KMS-11 (cell line): ENCODE results near the gene SGCG.

Source experiments
- H2AFZ ChIP-seq: fragments of 200-600 bp; sonication (generic); 2 replicates; pipeline ENCODE4 v1.6.1; 2016; ENCODE audit warnings: antibody characterized with exemption, mixed run types, low read depth
- H3K27ac ChIP-seq: fragments of 200-600 bp; sonication (generic); 2 replicates; pipeline ENCODE4 v1.6.1; 2016; ENCODE audit warnings: mild to moderate bottlenecking, mixed run types
- H3K27me3 ChIP-seq: fragments of 200-600 bp; sonication (generic); 2 replicates; pipeline ENCODE4 v1.6.1; 2017; ENCODE audit warnings: mild to moderate bottlenecking, low read depth, mixed run types, moderate library complexity; ENCODE audit not compliant: insufficient read depth
- H3K36me3 ChIP-seq: fragments of 200-600 bp; sonication (generic); 2 replicates; pipeline ENCODE4 v1.6.1; 2017; ENCODE audit warnings: mild to moderate bottlenecking, mixed run types; ENCODE audit not compliant: insufficient read depth
- H3K4me1 ChIP-seq: fragments of 200-600 bp; sonication (generic); 2 replicates; pipeline ENCODE4 v1.6.1; 2016; ENCODE audit warnings: mild to moderate bottlenecking, low read depth, mixed run types; ENCODE audit not compliant: poor library complexity, severe bottlenecking
- H3K4me2 ChIP-seq: fragments of 200-600 bp; sonication (generic); 2 replicates; pipeline ENCODE4 v1.7.0; 2016; ENCODE audit warnings: mild to moderate bottlenecking, mixed run types
- H3K4me3 ChIP-seq: fragments of 200-600 bp; sonication (generic); IDR thresholded peaks from 2 replicates; pipeline ENCODE4 v1.6.1; 2017; ENCODE audit warnings: low read depth, low read length, mixed read lengths; ENCODE audit not compliant: insufficient read depth
- H3K79me2 ChIP-seq: fragments of 200-600 bp; sonication (generic); 2 replicates; pipeline ENCODE4 v1.6.1; 2016; ENCODE audit warnings: low read depth, mixed run types; ENCODE audit not compliant: insufficient read depth
- H3K9ac ChIP-seq: fragments of 200-600 bp; sonication (generic); 2 replicates; pipeline ENCODE4 v1.6.1; 2016; ENCODE audit warnings: mild to moderate bottlenecking, mixed run types
- H4K20me1 ChIP-seq: fragments of 200-600 bp; sonication (generic); 2 replicates; pipeline ENCODE4 v1.6.1; 2016; ENCODE audit warnings: mild to moderate bottlenecking, mixed run types; ENCODE audit not compliant: insufficient read depth
- TF ChIP-seq, protein P1 (sequence below): fragments of 200-600 bp; sonication (generic); conservative IDR thresholded peaks from 2 replicates; pipeline ENCODE4 v1.6.1; 2017; ENCODE audit warnings: low read depth, mild to moderate bottlenecking, antibody characterized with exemption, low read length, moderate library complexity, mixed read lengths

The SGCG gene

GRCh38 chr13:23144431-23144830 is 36.3 kb upstream of the SGCG start:
- TF ChIP-seq, protein P1, sequence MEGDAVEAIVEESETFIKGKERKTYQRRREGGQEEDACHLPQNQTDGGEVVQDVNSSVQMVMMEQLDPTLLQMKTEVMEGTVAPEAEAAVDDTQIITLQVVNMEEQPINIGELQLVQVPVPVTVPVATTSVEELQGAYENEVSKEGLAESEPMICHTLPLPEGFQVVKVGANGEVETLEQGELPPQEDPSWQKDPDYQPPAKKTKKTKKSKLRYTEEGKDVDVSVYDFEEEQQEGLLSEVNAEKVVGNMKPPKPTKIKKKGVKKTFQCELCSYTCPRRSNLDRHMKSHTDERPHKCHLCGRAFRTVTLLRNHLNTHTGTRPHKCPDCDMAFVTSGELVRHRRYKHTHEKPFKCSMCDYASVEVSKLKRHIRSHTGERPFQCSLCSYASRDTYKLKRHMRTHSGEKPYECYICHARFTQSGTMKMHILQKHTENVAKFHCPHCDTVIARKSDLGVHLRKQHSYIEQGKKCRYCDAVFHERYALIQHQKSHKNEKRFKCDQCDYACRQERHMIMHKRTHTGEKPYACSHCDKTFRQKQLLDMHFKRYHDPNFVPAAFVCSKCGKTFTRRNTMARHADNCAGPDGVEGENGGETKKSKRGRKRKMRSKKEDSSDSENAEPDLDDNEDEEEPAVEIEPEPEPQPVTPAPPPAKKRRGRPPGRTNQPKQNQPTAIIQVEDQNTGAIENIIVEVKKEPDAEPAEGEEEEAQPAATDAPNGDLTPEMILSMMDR, result no peak
- Histone ChIP-seq H3K27ac (no peak overlapping the region), H3K9ac (no peak overlapping the region), H3K36me3 (no peaks in the 10 kb centered on the region), H3K4me2 (no peak overlapping the region), H4K20me1 (no peaks in the 10 kb centered on the region), H3K4me3 (no peak overlapping the region), H3K79me2 (no peaks in the 10 kb centered on the region), H3K27me3 (no peaks in the 10 kb centered on the region), H3K4me1 (no peaks in the 10 kb centered on the region), H2AFZ (no peak overlapping the region)

DNA sequence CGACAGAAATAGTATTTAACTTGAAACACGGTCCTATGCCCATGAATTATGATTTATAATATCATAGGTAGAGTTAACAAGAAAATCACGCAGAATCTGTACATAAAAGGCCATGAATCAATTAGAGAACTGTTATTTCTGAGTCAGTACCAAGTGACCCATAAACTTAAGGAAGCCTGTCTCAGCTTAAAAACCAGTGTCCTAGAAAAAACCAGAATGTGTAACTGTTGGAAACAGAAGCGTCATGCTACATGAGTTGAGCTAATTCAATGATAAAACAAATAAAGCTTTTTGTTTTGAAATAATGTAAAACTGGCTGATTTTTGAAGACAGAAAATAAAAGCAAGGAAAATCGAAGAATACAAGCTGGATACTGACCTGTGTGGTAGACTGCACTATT is 34.8 kb upstream of the SGCG start:
- H3K4me3 ChIP-seq, result no peak overlapping the region
- H3K4me1 ChIP-seq, result no peaks in the 10 kb centered on the region
- H3K27ac ChIP-seq, result no peak overlapping the region
- no peak overlapping the region for H2AFZ ChIP-seq
- no peaks in the 10 kb centered on the region for H3K36me3 ChIP-seq
- H3K27me3 ChIP-seq, result no peaks in the 10 kb centered on the region
- H3K4me2 ChIP-seq, result no peak overlapping the region
- H4K20me1 ChIP-seq, result no peaks in the 10 kb centered on the region
- H3K9ac ChIP-seq, result no peak overlapping the region
- TF ChIP-seq, protein P1, result no peak
- H3K79me2 ChIP-seq, result no peaks in the 10 kb centered on the region

GRCh38 chr13:23146811-23147625 is 33.8 kb upstream of the SGCG start:
- Histone ChIP-seq H2AFZ (no peak overlapping the region), H4K20me1 (no peaks in the 10 kb centered on the region), H3K4me2 (no peak overlapping the region), H3K9ac (no peak overlapping the region), H3K27ac (no peak overlapping the region), H3K27me3 (no peaks in the 10 kb centered on the region), H3K4me3 (no peak overlapping the region), H3K79me2 (no peaks in the 10 kb centered on the region), H3K36me3 (no peaks in the 10 kb centered on the region), H3K4me1 (no peaks in the 10 kb centered on the region)
- TF ChIP-seq, protein P1, result no peak

- no peak overlapping the region for H3K4me2 ChIP-seq
- H3K27ac ChIP-seq, result no peak overlapping the region
- H3K4me3 ChIP-seq, result no peak overlapping the region
- no peaks in the 10 kb centered on the region for H3K4me1 ChIP-seq
- no peaks in the 10 kb centered on the region for H3K27me3 ChIP-seq
- TF ChIP-seq, protein P1, result no peak
- no peak overlapping the region for H3K9ac ChIP-seq
- H3K36me3 ChIP-seq, result no peaks in the 10 kb centered on the region
- H3K79me2 ChIP-seq, result no peaks in the 10 kb centered on the region
- no peaks in the 10 kb centered on the region for H4K20me1 ChIP-seq
- no peak overlapping the region for H2AFZ ChIP-seq
Observed at GRCh38 chr13:23147827-23148226, 33.0 kb upstream of the SGCG start.
